DMS53 (cell line): ENCODE data around the gene PROSER2.
A peak's percentile ranks its signal among the peaks of the same experiment; 100 is the strongest.

Experiments
- DNase-seq: peaks from one replicate; lab custom pipeline; 2025; lab: John Stamatoyannopoulos, UW

Gene PROSER2

GRCh38 chr10:11869219-11869618 lies 46.1 kb downstream of the PROSER2 start:
- DNase-seq, result no peak

GRCh38 chr10:11869743-11870460 lies 46.7 kb downstream of the PROSER2 start:
- DNase-seq, result no peak

DNA sequence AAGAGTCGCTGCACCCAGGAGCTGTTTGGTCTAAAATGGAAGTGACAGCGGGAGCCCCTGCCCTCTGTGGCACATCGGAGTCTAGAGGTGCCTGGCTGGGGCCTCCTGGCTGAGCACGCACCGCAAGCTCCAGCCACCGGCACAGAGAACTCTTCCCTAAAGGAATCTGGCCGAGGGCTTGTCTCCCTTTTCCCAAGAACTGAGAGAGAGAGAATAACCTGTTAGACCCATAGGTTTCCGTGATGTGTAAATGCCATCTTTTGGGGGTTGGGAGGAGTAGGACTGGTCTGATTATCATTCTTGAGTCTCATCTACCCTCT lies 47.3 kb downstream of the PROSER2 start:
- no peak for DNase-seq

- no peak for DNase-seq
Measured at GRCh38 chr10:11870900-11871400, 47.8 kb downstream of the PROSER2 start.

DNA sequence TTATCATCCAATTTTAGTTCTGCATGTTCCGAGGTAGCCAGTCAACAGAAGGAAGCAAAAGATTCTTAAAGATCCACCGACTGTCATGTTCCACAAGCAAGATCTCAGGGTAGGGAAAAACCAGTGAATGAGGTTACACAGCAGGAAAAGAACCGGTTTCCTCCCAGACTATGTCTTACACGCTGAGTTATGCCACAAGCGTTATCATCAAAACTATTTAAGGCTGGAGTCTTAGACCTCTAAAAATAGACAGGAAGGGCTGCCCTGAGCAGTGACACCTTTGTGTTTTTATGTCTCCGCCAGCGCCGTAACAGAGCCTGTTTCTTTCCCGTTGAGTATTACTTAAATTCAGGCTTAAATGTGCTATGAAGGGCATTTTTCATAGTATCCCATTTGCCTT lies 48.3 kb downstream of the PROSER2 start:
- no peak for DNase-seq

DNA sequence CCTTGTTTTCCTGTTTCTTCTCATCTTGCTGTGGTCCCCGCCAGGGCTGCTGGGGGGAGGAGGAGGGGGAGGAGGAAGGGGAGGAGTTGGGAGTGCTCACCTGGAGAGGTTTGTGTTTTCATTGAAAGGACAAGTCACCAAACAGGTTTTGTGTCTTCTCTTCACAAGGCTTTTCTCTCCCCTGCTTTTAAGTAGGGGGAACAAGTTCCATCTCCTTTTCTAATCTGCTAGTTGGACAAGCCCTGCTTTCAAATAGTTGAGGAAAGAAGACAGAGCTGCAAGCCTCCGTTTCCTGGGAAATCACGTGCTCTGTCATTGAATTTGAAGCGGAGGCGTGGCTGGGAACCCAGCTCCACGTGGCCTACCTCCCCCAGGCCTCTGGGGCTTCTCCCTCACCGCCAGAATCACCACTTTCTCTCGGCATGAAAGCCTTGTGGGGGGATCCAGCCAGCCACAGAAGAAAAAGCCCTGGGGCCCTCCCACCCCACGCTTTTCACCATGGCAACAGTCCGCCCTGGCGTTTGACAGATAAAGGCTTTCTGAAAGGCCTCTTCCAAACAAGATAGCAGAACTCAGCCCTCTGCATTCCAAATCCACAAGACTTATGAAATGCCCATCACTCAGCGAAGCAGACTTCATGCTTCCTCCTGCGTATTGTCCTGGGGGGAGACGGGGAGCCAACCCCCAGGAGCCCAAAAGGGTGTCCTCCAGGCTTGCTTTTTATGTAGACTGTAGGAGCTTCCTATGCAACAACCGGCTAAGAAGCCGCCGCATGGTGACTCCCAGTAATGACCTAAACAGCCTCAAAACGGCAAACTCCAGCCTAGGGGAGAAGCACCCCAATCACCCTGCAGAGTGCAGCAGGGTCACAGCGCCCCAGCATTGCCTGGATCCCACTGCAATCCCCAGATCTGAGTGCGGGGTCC lies 51.7 kb downstream of the PROSER2 start:
- peak; percentile 90 for DNase-seq

DNA sequence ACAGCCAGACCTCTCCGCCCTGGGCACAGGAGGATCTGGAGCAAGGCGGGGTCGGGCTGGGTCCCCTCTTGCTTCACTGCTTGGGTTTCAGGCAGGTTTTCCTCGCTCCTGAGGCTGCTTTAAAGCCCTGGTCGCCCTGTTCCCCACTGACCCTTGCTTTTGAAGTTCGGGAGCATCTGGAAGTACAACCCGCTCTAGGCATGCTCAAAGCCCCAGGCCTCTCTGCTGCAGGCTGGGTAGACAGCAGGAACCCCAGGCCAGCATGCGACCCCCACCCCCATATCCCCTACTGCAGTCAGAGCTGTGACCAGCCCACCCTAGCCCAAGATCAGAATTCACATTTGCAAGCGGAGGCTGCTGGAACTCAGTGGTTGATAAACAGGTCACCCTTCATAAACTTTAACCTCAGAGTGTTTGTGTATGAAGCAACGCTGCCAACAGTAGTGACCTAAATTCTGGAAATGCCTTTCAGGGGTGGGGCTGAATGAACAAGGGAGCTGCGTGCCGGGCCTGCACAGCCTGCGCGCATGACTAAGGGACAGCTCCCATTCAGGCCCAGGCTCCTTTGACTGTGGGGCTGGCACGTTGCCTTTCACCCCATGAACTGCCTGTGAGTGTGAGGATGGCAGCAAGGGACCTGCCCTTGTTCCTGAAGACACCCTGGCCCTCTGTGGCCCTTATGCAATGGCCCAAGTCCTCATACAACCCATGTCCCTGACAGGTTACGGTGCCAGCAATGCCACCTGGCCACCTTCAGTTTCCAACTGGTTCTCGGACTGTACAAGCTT lies 52.5 kb downstream of the PROSER2 start:
- DNase-seq, result no peak

DNA sequence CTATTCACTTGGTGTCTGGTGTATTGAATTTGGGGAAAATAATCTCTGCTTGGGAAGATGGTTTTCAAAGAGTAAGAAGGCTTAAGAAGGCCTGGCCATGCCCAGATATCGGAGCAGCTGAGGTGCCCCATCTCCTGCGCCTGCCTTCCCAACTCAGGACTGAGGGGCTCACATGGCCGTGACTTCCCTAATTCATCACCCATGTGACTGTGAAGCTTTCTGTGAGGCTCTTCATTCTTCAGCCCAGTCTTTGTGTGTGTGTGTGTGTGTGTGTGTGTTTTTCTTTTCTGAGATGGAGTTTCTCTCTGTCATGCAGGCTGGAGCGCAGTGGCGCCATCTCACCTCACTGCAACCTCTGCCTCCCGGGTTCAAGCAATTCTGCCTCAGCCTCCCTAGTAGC lies 53.2 kb downstream of the PROSER2 start:
- no peak for DNase-seq

- no peak for DNase-seq
Measured at GRCh38 chr10:11876805-11877590, 53.8 kb downstream of the PROSER2 start.

GRCh38 chr10:11877591-11877905 lies 54.4 kb downstream of the PROSER2 start:
- no peak for DNase-seq

GRCh38 chr10:11878776-11879175 lies 55.6 kb downstream of the PROSER2 start:
- no peak for DNase-seq

GRCh38 chr10:11879387-11880094 lies 56.4 kb downstream of the PROSER2 start:
- DNase-seq, result no peak

- DNase-seq, result no peak
Measured at GRCh38 chr10:11880151-11881029, 57.2 kb downstream of the PROSER2 start.

DNA sequence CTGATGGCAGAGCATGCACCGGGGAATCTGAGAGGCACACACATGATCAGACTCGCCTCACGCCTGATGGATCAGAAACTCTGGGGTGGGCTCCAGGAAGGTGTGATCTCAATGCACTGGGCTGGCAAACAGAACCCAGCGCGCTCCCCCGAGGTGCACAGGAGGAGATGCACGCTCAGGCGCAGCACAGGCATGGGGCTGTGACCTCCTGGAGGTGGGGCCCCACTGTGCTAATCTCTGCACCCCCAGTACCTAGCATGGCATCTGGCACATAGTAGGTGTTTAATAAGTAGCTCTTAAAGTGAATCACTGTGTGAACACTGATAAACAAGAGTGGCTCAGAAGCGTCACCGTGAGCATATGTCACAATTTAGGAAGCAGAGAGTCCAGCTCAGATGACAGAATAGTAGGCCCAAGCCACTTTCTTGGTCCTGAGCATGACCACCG lies 57.9 kb downstream of the PROSER2 start:
- DNase-seq, result no peak

- peak; percentile 60 for DNase-seq
Measured at GRCh38 chr10:11881477-11882417, 58.6 kb downstream of the PROSER2 start.

- no peak for DNase-seq
Measured at GRCh38 chr10:11882646-11883375, 59.7 kb downstream of the PROSER2 start.

GRCh38 chr10:11884706-11885423 lies 61.7 kb downstream of the PROSER2 start:
- no peak for DNase-seq
